ENCODE data around the gene KAT8.
A peak's percentile ranks its signal among the peaks of the same experiment; 100 is the strongest.

Gene KAT8

DNA sequence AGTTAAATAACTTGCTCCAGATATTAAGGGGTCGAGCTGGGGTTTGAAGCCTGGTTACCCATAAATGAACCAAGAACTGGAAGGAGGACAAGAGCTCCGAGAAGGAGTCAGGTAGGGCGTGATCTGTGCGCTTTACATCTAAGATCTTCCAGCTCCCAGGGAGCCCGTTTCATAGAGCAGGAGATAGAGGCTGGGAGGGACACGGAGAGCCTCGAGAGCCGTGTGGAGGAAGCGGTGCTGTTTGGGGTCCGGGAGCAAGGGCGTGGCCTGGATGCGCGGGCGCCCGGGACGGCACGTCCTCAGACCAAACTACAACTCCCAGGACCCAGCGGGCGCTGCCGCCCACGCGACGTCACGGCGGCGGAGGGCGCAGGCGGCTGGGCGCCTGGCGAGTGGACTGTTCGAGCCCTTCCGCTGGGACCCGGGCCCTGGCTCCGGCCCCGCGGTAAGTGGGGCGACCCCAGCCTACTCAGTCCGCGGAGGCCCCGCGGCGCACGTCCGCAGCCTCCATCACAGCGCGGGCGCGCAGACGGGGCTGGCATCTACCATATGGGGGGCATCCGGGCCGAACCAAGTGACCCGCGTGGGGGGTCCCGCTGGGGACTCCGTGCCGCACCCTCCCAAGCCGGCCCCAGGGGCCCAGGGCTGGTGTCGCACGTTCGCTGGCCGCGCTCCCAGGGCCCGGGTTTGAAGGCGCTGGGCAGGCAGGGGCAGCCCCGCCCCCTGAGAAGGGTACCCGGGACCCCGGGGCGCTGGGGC is 9.2 kb upstream of the KAT8 start, which contains the start of gene BCKDK:
TSS of gene BCKDK (plus strand) at position 352 of the 759 bp plus-strand sequence. CDS start 838 bp downstream, outside the sequence.
- DNase-seq (ENCODE audit: low read depth), result peak; percentile 47

DNA sequence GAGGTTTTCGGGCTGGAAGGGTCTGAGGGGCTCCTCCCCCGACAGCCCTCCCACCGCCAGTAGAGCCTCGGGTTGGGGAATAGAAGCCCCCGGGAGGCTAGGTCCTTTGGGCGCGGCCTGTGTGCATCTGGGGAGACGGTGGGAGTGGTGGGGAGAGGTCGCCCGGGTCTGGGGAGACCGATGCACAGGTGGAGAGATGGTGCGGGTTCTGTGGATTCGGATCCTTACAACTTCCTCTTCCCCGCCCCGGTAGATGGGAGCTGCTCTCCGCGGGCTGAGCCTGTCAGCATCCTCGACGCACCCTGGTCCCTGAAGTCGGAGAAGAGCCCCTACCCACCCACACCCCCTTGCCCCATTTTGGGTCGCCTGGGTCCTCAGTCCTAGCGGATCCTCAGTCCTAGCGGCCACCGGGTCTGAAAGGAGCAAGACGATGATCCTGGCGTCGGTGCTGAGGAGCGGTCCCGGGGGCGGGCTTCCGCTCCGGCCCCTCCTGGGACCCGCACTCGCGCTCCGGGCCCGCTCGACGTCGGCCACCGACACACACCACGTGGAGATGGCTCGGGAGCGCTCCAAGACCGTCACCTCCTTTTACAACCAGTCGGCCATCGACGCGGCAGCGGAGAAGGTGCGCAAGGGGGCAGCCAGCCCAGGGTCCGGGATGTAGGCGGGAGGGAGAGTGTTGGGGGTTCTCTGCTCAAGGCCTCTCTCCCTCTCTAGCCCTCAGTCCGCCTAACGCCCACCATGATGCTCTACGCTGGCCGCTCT is 8.5 kb upstream of the KAT8 start:
- DNase-seq (ENCODE audit: low read depth), result no peak

DNA sequence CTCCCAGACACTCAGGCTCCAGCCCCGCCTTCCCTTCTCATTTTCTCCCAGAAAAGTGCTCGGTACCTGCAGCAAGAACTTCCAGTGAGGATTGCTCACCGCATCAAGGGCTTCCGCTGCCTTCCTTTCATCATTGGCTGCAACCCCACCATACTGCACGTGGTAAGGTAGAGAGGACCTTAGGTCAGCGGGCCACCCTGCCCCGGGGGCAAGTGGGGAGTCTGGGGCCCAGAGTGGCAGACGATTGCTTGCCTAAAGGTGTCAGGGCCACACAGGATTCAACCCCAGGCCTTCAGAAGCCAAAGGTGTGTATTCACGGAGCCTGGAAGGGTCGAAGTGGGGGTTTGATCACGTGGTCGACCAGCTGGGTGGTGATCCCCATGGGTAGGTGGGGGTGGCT is 7.8 kb upstream of the KAT8 start:
- no peak for DNase-seq (ENCODE audit: low read depth)

DNA sequence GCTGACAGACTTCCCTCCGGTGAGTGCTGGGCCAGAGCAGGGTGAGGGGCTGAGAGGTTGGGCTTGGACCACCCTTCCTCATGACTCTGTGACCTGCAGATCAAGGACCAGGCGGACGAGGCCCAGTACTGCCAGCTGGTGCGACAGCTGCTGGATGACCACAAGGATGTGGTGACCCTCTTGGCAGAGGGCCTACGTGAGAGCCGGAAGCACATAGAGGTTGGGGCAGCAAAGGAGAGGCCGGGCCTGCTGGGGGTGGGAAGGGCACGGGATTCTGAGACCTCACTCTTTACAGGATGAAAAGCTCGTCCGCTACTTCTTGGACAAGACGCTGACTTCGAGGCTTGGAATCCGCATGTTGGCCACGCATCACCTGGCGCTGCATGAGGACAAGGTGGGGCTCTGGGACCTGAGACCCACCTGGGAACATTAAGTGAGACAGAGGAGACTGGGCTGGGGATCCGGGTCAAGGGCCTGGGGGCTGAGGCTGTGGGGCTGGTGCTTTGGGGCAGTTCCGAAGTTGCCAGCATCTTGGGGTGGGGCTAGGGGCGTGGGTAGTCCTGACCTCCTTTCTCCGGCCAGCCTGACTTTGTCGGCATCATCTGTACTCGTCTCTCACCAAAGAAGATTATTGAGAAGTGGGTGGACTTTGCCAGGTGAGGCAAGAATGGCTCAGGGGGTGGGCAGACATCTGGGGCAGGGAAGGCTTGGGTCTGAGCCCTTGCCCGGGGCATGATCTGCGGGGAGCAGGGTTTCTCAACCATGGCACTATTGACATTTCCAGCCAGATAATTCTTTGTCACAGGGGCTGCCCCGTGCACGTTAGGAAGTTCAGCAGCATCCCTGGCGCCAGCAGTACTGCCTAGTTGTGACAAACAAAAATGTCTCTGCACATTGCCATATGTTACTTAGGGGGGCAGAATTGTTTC is 7.1 kb upstream of the KAT8 start:
- DNase-seq (ENCODE audit: low read depth), result no peak

DNA sequence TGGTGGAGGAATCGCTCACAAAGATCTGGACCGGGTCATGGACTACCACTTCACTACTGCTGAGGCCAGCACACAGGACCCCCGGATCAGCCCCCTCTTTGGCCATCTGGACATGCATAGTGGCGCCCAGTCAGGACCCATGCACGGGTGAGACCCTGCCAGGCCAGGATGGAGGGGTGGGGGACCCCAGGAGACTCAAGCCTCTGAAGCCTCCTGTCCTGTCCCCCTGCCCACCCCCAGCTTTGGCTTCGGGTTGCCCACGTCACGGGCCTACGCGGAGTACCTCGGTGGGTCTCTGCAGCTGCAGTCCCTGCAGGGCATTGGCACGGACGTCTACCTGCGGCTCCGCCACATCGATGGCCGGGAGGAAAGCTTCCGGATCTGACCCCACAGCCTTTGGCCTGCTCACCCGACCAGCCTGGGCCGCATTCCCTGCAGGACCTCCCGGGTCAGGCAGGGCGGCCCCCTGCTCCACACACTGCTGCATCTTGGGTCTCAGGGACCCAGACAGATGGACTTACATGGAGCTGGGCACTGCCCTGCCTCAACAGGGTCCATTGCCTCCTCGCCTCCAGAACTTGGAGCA is 5.5 kb upstream of the KAT8 start:
- no peak for DNase-seq (ENCODE audit: low read depth)

DNA sequence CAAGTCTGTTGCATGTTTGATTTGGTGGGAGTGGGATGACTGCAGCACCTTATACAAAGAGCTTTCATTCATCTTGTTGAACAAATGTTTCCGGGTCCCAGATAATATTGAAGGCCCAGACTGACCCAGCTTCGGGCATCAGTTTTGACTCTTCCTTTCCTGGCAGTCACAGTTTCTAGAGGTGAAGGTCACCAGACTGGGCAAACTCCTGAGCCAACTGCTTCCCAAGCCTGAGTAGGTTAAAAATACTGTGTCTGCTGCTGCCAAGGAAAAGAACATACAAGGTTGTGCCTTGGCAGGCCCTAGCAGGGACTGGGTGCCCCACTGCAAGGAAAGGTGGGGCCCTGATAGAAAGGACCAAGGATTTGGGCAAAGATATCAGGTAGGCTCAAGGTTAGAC is 4.8 kb upstream of the KAT8 start:
- DNase-seq (ENCODE audit: low read depth), result no peak

DNA sequence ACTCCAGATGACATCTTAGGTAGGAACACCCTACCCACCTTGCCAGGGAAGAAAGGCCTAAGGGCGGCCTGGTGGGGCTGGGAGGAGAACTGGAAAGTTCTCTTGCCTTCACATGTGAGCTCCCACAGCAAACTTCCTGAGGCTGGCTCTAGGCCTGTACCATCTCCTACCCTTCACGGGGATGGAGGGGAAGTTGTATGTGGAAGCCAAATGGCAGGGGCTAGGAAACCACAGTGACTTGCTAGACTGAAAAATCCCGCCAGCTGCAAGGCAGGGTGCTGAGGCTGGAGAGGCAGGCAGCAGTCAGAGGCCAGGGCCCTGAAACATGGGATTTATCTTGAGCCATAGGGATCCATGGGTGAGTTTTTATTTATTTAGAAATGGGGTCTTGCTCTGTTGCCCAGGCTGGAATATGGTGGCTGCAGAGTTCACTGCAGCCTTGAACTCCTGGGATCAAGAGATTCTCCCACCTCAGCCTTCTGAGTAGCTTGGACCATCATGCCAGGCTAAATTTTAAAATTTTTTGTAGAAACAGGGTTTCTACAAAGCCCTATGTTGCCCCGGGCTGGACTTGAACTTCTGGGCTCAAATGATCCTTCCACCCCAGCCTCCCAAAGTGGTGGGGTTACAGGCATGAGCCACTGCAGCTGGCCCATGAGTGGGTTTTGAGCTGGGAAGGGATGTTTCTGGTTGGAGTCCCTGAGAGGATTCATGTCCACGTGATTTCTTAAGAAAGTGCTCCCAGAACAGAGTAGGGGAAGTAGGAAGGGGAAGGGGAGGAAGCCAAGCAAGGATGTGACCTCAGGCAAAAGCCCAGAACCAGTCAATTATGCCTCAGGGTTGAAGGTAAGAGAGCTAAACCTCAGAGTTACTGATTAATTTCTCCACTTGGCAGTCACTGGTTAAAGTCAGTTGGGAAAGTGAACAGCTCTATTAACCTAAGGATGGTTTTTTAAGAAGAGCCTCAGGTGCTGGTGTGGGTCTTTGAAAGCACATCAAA is 4.0 kb upstream of the KAT8 start:
- no peak for DNase-seq (ENCODE audit: low read depth)

DNA sequence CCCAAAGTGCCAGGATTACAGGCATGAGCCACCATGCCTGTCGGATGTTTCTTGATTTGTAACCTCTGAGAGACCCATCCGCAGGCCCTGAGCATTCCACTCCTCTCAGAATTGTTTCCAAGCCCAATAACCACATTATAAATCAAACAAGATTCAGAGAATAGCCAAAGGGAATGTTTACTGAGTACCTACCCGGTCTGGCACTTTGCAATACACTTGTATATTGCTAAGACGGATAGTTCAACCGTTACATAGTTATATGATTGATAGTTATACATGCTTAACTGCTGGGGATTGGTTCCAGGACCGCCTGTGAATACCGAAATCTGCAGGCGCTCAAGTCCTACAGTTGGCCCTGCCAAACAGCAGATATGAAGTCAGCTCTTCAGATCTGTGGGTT is 3.0 kb upstream of the KAT8 start:
- no peak for DNase-seq (ENCODE audit: low read depth)

DNA sequence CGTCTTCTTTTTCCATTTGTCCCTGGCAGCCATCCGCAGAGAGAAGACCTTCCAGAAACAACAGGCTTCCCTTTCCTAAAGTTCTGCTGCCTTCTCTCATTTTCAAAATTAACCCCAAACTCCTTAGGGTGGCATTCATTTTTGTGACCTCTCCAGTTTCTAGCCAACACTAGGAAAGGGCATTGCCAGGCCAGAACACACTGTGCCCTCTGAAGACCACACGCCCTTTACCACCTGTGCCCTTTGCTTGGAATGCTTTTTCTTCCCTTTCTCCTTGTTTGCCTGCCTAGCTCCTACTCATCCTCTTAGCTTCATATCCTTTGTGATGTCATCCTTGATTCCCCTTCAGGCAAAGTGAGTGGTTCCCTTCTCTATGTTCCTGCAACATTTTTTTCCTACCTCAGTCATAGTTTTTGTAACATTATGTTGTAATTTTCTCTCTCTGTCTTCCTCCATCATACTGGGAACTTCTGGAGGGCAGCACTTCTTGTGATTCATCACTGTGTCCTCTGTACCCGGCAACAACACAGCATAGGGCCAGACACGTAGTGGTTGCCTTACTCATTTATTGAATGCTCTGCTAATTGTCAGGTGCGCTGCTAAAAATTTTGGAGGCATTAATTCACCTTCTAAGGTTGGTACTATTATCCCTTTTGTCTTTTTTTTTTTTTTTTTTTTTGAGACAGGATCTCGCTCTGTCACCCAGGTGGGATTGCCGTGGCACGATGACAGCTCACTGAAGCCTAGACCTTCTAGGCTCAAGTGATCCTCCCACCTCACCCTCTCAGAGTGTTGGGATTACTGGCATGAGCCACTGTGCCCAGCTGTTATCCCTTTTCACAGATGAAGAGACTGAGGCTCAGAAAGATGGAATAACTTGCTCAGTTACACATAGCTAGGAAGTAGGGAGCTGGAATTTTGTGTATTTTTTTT is 1.0 kb downstream of the KAT8 start:
- DNase-seq (ENCODE audit: low read depth), result no peak

DNA sequence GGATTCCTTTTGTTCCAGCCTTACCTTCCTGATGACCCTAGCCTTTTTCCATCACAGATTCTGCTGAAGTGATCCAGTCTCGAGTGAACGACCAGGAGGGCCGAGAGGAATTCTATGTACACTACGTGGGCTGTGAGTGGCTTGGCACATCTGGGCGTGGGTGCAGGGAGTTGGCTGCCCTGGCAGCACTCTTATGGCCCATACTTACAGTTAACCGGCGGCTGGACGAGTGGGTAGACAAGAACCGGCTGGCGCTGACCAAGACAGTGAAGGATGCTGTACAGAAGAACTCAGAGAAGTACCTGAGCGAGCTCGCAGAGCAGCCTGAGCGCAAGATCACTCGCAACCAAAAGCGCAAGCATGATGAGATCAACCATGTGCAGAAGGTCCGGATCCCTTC is 2.7 kb downstream of the KAT8 start:
- DNase-seq (ENCODE audit: low read depth), result no peak

DNA sequence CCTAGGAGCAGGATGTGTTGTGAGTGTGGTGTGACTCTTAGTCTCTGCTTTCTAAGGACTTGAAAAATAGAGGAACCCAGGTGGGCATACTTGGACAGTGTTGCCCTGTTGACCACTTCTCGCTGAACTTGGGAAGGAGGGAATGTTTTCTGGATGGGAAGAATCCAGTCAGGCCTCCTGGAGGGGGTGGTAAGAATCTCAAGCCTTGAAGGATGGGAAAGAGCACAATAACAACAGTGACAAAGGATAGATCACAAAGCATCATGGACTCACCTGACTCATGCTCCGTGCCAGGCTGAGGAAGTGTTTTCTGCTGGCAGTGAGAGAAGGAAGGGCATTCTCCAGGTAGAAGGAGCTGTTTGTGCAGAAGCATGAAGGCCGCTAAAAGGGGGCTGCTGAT is 8.4 kb downstream of the KAT8 start:
- DNase-seq (ENCODE audit: low read depth), result no peak

DNA sequence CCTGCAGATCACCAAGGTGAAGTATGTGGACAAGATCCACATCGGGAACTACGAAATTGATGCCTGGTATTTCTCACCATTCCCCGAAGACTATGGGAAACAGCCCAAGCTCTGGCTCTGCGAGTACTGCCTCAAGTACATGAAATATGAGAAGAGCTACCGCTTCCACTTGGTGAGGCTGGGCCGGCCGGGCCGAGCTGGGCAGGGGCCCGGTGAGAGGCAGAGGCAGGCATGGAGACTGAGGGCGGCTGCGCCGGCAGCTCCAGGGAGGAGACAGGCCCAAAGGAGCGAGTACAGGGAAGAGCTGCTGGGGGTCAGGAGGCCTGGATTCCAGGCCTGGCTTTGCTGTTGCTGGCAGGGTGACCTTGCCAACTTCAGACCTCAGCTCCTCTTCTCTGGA is 9.7 kb downstream of the KAT8 start:
- no peak for DNase-seq (ENCODE audit: low read depth)

DNA sequence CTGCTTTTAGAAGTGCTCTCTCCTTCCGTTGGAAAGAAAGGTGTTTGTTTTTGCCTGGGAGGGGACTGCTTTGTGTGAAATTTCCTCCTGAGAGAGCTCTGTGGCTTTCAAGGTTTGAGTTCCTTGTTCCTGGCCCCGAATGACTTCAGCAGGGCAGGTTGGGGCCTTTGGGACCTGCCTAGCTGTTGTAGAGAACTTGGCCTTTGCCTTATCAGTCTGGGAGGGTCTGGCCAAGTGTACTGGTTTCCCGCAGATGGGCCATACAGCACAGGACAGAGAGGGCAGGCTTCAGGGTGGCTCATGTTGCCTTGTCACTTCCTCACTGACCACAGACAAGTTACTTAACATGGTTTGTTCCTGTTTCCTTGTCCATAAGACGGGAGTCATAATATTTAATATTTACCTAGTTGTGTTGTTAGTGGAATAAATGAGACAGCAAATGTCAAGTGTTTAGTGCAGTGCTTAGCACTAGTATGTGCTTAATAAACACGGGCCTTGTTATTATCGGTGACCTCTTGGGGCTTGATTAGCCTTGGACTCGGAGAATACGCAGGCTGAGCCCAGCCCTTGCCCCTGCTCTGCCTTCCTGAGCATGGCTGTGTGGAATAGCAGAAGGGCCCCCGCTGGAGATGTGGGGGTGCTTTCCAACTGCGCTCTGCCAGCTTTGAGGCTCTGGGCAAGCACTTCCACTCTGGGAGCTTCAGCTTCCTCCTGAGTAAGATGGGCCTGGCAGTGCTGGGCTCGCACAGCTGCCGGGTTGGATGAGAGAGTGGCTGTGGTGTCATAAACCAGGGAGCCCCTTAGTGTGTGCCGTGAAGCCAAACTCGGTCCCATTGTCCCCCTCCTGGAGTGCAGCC is 11.5 kb downstream of the KAT8 start:
- DNase-seq (ENCODE audit: low read depth), result no peak

DNA sequence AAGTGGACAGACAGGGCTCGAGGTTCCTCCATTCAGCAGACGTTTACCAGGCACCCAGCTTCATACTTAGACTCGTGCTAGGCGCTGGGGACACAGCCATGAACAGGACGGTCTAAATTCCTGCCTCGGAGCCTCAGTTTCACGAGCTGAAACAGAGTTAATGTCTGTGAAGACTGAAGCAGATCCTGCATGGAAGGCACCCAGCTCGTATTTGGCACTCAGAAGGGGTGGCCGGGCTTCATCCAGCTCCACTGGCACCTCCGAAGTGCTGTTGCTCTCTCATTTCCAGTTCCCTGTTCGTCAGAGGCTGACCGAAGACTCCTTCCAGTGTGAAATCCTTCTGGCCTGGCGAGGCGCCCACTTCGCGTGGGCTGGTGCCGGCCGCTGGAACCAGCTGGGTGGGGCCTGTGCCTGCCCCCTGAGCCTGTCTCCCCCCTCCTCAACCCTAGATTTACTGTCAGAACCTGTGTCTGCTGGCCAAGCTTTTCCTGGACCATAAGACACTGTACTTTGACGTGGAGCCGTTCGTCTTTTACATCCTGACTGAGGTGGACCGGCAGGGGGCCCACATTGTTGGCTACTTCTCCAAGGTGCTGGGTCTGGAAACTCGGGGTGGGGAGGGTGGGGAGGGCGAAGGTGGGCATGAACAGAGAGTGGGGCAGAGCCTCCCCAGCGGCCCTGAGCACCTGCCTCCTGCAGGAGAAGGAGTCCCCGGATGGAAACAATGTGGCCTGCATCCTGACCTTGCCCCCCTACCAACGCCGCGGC is 12.3 kb downstream of the KAT8 start:
- no peak for DNase-seq (ENCODE audit: low read depth)

DNA sequence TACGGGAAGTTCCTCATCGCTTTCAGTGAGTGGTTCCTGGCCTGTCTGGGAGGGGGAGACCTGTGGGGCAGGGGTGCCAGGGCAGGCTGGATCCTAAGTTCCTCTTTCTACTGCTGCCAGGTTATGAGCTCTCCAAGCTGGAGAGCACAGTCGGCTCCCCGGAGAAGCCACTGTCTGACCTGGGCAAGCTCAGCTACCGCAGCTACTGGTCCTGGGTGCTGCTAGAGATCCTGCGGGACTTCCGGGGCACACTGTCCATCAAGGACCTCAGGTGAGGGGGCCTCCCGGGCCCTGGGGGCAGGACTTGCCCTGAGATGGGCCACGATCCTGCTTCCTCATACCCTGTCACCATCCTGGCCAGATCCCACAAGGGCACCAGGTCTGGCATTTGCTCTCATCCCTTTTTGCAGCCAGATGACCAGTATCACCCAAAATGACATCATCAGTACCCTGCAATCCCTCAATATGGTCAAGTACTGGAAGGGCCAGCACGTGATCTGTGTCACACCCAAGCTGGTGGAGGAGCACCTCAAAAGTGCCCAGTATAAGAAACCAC is 12.9 kb downstream of the KAT8 start:
- DNase-seq (ENCODE audit: low read depth), result no peak

DNA sequence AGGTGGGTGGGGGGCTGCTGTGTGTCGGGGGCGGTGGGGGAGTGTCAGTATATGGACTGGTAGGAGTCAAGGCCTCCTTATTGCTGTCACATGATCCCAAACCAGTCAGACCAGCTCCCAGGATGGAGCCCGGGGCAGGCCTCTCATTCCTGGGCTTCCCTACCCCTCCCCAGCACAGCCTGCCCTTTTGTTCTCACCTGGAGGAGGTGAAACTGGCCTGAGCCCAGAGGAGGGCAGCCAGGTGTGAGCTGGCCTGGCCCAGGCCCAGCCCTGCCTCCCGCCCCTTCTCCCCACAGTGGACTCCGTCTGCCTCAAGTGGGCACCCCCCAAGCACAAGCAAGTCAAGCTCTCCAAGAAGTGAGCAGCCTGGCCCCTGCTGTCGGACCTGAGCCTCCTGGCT is 13.4 kb downstream of the KAT8 start:
- DNase-seq (ENCODE audit: low read depth), result no peak

DNA sequence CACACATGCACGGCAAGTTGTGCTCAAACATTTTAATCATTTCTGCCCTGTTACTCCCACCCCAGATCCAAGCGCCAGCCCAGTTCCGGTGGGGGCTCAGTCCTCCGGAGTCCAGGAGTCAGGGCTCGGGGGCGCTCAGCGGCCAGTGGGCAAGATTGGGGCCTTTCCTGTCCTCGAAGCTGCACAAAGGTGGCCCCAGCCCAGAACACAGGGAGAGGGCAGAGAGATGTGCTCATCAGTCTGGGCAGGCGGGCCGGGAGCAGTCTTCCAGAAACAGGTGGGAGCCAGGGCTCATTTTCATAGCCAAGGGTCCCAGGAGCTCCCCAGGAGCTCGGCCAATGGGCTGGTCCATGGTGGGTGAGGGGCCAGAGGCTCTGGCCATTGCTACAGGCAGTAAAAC is 14.0 kb downstream of the KAT8 start:
- DNase-seq (ENCODE audit: low read depth), result no peak

DNA sequence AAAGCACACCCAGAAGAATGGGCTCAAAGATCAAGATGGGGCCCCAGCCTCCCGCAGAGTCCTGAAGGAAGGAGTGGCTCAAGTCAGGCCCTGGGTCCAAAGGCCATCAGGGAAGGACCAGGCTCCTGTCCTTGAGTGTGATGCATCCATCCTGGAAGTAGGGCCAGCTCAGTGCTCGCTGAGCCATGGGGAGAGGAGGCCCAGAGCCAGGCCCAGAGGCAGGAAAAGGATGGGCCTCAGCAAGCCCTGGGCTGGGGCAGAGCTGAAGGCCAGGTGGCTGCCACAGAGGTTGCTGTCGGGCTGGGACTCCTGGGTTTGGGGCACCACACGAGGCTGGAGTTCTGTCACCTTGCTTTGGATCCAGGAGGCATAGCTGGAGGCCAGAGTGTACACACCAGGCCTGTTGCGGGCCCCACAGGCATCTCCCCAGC is 14.4 kb downstream of the KAT8 start:
- no peak for DNase-seq (ENCODE audit: low read depth)
